Measurements from ENCODE around the gene EFNA3. TPM values are rescaled to one million over a fixed set of nuclear protein-coding genes. Genes with fewer than 3 reads are reported as not detected.
A peak's percentile ranks its signal among the peaks of the same experiment; 100 is the strongest.

Gene EFNA3
- total and polyA plus RNA-seq, 2 donors (not counting 3 experiments of a cell fraction or from before 2014, with no cell fraction given), result 2.2 to 2.5 TPM

- Histone ChIP-seq H2AFZ (ENCODE audit: low read depth, low read length) (peak overlapping the region; percentile 30), H3K27me3 (ENCODE audit: control insufficient read depth in 2 of 2, insufficient read depth in 2 of 2, low read length in 2 of 2) (no peaks in the 10 kb centered on the region), H3K9ac (replicated peaks; ENCODE audit: extremely low read depth, insufficient read depth, low read length) (peak overlapping the region; percentile 92), H3K9me3 (replicated peaks; ENCODE audit: control insufficient read depth, insufficient read depth, low read length) (no peaks in the 10 kb centered on the region), H4K20me1 (replicated peaks; ENCODE audit: control insufficient read depth, extremely low read depth, insufficient read depth, low read length) (no peaks in the 10 kb centered on the region), H3K4me1 (ENCODE audit: control insufficient read depth, extremely low read depth, insufficient read depth, low read length) (peaks cover 59% of the 10 kb centered on the region), H3K27ac (ENCODE audit: insufficient read depth, low read depth, low read length) (peak overlapping the region; percentile 68), H3K4me3 (replicated peaks in 1 of 3; ENCODE audit: insufficient read depth in 1 of 3, low read depth in 1 of 3, low read length in 3 of 3) (peak overlapping the region; percentile 51 to 95 (median 91)), H3K9me1 (replicated peaks; ENCODE audit: control insufficient read depth, extremely low read depth, insufficient read depth, low read length) (no peaks in the 10 kb centered on the region), H3K36me3 (ENCODE audit: control insufficient read depth in 2 of 2, extremely low read depth in 1 of 2, insufficient read depth in 2 of 2, low read length in 2 of 2) (peaks cover 10 to 19% of the 10 kb centered on the region in 2 experiments), H3K4me2 (ENCODE audit: insufficient read depth, low read length) (peak overlapping the region; percentile 87), H3K79me2 (ENCODE audit: control insufficient read depth, insufficient read depth, low read length) (peaks cover 29% of the 10 kb centered on the region)
- peak; percentile 29 for DNase-seq (ENCODE audit: low read depth, low spot score)
- dilution Hi-C loops (cut with MboI; ENCODE audit: extremely low pct_ligation_motif_present, low sequenced_read_pairs) (no loop called here), intact Hi-C loops (cut with micrococcal nuclease) (loop anchor here (1.0 to 5.0 kb wide), 4 partner anchors 7 to 156 kb away; partner anchors contain the start of genes CKS1B, DPM3, SHC1 and SLC50A1)
- ChIA-PET POLR2A (interaction anchor here (0.9 kb wide), 1 partner anchor 39 kb away, joined by 4 read pairs; no protein-coding TSS in a partner anchor), CTCF (interaction anchor here (1.0 to 15.5 kb wide), 8 partner anchors 10 to 65 kb away, joined by 3 to 204 read pairs (median 6); partner anchors contain the start of gene KRTCAP2)
- FAIRE-seq, result no peak
- BruUV-seq (replicated peaks), result TSS peak; percentile 73
- TF ChIP-seq POLR2AphosphoS5 (IDR thresholded peaks at IDR 0.05; ENCODE audit: insufficient read depth, low read depth, low read length) (peak; percentile 6), CTCF (IDR thresholded peaks at IDR 0.05; ENCODE audit: extremely low read depth in 1 of 2, insufficient read depth in 1 of 2, low read depth in 1 of 2, low read length in 2 of 2) (no peak), EZH2 (IDR thresholded peaks at IDR 0.05; ENCODE audit: borderline replicate concordance, low read depth, low read length, severe bottlenecking) (no peak)
These were observed 49.5 kb downstream of the EFNA3 start for GRCh38 chr1:155127967-155128754.

All from endothelial cell of umbilical vein (primary cell).